Adrenal gland (tissue), 12 donors: ENCODE data around the gene RTTN. TPM values are rescaled to one million over a fixed set of nuclear protein-coding genes. Genes with fewer than 3 reads are reported as not detected.

Experiments used
- DNase-seq, 7 donors: peaks; one replicate each; pipeline ENCODE4 v3.0.0-alpha.2; 2019 to 2020
- H3K27ac ChIP-seq, 5 donors: fragments of 200-600 bp; sonication (generic) in 4 of 5; 1 replicate in 3 of 5; 2 replicates in 2 of 5; pipeline versions ENCODE4 v1.5.1 to v1.8.0; 2016 to 2020; ENCODE audit warnings: mild to moderate bottlenecking in 1 of 5
- H3K27me3 ChIP-seq: fragments of 200-600 bp; 2 replicates; pipeline ENCODE4 v1.8.0; 2021
- H3K36me3 ChIP-seq, 2 donors: fragments of 200-600 bp; replicated peaks in 1 of 2; 1 replicate in 1 of 2; 2 replicates in 1 of 2; pipeline versions ENCODE4 v1.5.1 to v1.8.0; 2018 to 2022
- H3K4me1 ChIP-seq, 2 donors: fragments of 200-600 bp; replicated peaks in 1 of 2; 1 replicate in 1 of 2; 2 replicates in 1 of 2; pipeline versions ENCODE4 v1.5.1 to v1.8.0; 2018 to 2021
- H3K4me3 ChIP-seq, 4 donors: fragments of 200-600 bp; sonication (generic) in 3 of 4; one replicate each; pipeline ENCODE4 v1.5.1; 2016 to 2018
- H3K9me3 ChIP-seq, 3 donors: fragments of 200-600 bp; sonication (generic) in 1 of 3; replicated peaks in 1 of 3; 1 replicate in 2 of 3; 2 replicates in 1 of 3; pipeline versions ENCODE4 v1.5.1 to v1.8.0; 2016 to 2021
- CTCF ChIP-seq, 6 experiments: fragments of 450-650 bp in 4 of 6; fragments of 200-600 bp in 2 of 6; sonication (generic) in 1 of 6; IDR thresholded peaks; 1 replicate in 5 of 6; 2 replicates in 1 of 6; pipeline versions ENCODE4 v1.5.1 to v1.8.0; 2016 to 2021; ENCODE audit warnings: antibody characterized with exemption in 6 of 6, mild to moderate bottlenecking in 2 of 6, moderate library complexity in 1 of 6
- POLR2A ChIP-seq, 2 donors: fragments of 450-650 bp; IDR thresholded peaks; one replicate each; pipeline ENCODE4 v1.6.1; 2017; ENCODE audit warnings: antibody characterized with exemption in 2 of 2, mild to moderate bottlenecking in 2 of 2, moderate library complexity in 1 of 2
- WGBS, 4 donors: extraction: QIAGEN DNeasy Blood & Tissue Kit in 2 of 4; methylation state at CpG; one replicate each; pipeline versions ENCODE4 v1.1.5 to v1.1.7; 2013 to 2017; 5-methylcytosine and 5-hydroxymethylcytosine counted together
- intact Hi-C, 2 donors: fragments of 100-400 bp; cut with DNase I; formaldehyde crosslinking; loops; one replicate each; pipeline versions ENCODE4 v1.14.1 to v1.15.0; 2022 to 2023
- polyA plus RNA-seq, 3 donors: library from polyadenylated mRNA; stranded (reverse); fragments of 200-250 nt in 2 of 3; fragments of 350-450 nt in 1 of 3; fragmentation: Illumina TruSeq in 1 of 3; extraction: RNeasy Lipid Tissue Mini Kit (QIAGEN cat#74804) in 1 of 3; gene quantifications; one replicate each; pipeline ENCODE4 v1.2.3, GENCODE V29; 2013 to 2014
- total RNA-seq, 9 donors: library from RNA; depleted of rRNA in 4 of 9; stranded (reverse); fragments of >200 nt in 4 of 9; fragments of 120-200 nt in 1 of 9; fragmentation: NEBNext Ultra II Directional in 1 of 9; extraction: Animal tissue kit (Norgen Biotek cat#: 25700) in 1 of 9; gene quantifications; one replicate each; pipeline versions ENCODE4 v1.1.0 to v1.2.4, GENCODE V29; 2013 to 2023
- donor health status: healthy with polysubstance abuse.
- donor health status: Bipolar disorder and iron deficiency.
- donor health status: DM: yes; HTN: yes; CAD: no.
- donor health status: DM: no; HTN: no; CAD: no.
- donor health status: DM: no; HTN: no; CAD: no.
- donor health status: DM: yes; HTN: yes; CAD: no.

Gene RTTN
- total and polyA plus RNA-seq, 12 donors: 4.0 to 22.5 (median 7.5) TPM

GRCh38 chr18:70166668-70167067, 38.8 kb downstream of the RTTN start:
- WGBS, 4 donors: 52 to 57% (median 56%) methylated on average over 3 of the region's 3 CpGs
- DNase-seq: no peak
- intact Hi-C loops: no loop called here

DNA sequence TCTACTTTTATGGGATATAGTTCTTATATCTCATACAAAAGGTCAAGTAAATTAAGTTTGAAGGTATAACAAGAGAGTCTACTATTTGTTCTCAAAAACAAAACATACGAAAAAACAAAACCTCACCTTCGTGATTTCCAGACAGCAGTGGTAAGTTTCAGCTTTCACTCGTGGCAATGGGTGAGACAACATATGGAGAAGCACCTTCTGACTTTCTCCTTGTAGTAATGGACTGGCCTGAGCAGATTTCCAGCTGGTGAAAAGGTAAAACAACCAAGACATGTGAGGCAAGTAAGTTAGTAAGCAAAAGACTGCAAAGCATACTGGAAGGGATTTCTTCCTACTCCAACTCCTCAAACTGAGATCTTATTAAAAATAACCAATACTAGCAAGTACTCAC, 39.6 kb downstream of the RTTN start:
- H3K27ac ChIP-seq: no peak overlapping the region
- no peaks in the 10 kb centered on the region for H3K27me3 ChIP-seq
- 79 to 87% (median 81%) methylated on average over 3 of the region's 3 CpGs for WGBS, 4 donors
- no peak overlapping the region for H3K4me3 ChIP-seq
- intact Hi-C loops: no loop called here
- H3K36me3 ChIP-seq: no peaks in the 10 kb centered on the region
- H3K9me3 ChIP-seq: peaks cover 0 to 7% (median 0%) of the 10 kb centered on the region in 3 donors
- H3K4me1 ChIP-seq: peaks cover 4 to 8% of the 10 kb centered on the region in 2 donors
- TF ChIP-seq CTCF (IDR thresholded peaks at IDR 0.05): no peak
- TF ChIP-seq POLR2A (IDR thresholded peaks at IDR 0.05): no peak
- DNase-seq: no peak

More at GRCh38 chr18:70166668-70167067, 38.8 kb downstream of the RTTN start:
- Histone ChIP-seq H3K4me1 (peaks cover 4 to 8% of the 10 kb centered on the region in 2 donors), H3K4me3 (peak overlapping the region in 1 of 4 donors; percentile 4), H3K27me3 (no peaks in the 10 kb centered on the region), H3K9me3 (peaks cover 0 to 7% (median 0%) of the 10 kb centered on the region in 3 donors), H3K27ac (no peak overlapping the region), H3K36me3 (no peaks in the 10 kb centered on the region)
- no peak for TF ChIP-seq CTCF (IDR thresholded peaks at IDR 0.05)
- no peak for TF ChIP-seq POLR2A (IDR thresholded peaks at IDR 0.05)

DNA sequence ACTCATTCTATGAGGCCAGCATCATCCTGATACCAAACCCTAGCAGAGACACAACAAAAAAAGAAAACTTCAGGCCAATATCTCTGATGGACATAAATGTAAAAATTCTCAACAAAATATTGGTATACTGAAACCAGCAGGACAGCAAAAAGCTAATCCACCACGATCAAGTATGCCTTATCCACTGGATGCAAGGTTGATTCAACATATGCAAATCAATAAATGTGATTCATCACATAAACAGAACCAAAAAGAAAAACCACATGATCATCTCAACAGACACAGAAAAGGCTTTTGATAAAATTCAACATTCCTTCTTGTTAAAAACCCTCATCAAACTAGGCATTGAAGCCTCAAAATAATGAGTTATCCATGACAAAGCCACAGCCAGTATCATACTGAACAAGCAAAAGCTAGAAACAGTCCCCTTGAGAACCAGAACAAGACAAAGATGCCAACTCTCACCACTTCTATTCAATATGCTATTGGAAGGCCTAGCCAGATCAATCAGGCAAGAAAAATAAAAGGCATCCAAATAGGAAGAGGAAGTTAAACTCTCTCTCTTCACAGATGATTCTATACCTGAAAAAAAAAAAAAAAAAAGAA, 45.3 kb downstream of the RTTN start:
- Histone ChIP-seq H3K4me1 (no peaks in the 10 kb centered on the region), H3K27me3 (no peaks in the 10 kb centered on the region), H3K36me3 (no peaks in the 10 kb centered on the region), H3K4me3 (no peak overlapping the region), H3K27ac (no peak overlapping the region), H3K9me3 (no peaks in the 10 kb centered on the region)
- DNase-seq: no peak
- WGBS, 4 donors: 92 to 96% (median 94%) methylated on average over 1 of the region's 1 CpG
- intact Hi-C loops: no loop called here
- TF ChIP-seq POLR2A (IDR thresholded peaks at IDR 0.05) (no peak), CTCF (IDR thresholded peaks at IDR 0.05) (no peak)

- no peaks in the 10 kb centered on the region for H3K36me3 ChIP-seq
- no peak overlapping the region for H3K27ac ChIP-seq
- DNase-seq: no peak
- 92 to 96% (median 95%) methylated on average over 3 of the region's 3 CpGs for WGBS, 4 donors
- TF ChIP-seq CTCF (IDR thresholded peaks at IDR 0.05) (no peak), POLR2A (IDR thresholded peaks at IDR 0.05) (no peak)
- H3K4me1 ChIP-seq: no peaks in the 10 kb centered on the region
- H3K27me3 ChIP-seq: no peaks in the 10 kb centered on the region
- no peaks in the 10 kb centered on the region for H3K9me3 ChIP-seq
- H3K4me3 ChIP-seq: no peak overlapping the region
- intact Hi-C loops: no loop called here
These were observed 46.3 kb downstream of the RTTN start for GRCh38 chr18:70158992-70159717.
